Panc1 (cell line): ENCODE results near the gene SPATA3.

Experiments
- POLR2AphosphoS5 ChIP-seq: IDR thresholded peaks from 2 replicates; pipeline ENCODE4 v1.6.1; 2012; ENCODE audit warnings: mild to moderate bottlenecking, low read depth, low read length, moderate library complexity
- SIN3A ChIP-seq: IDR thresholded peaks from 2 replicates; pipeline ENCODE4 v1.6.1; 2012; ENCODE audit warnings: low read depth, mild to moderate bottlenecking, low read length, moderate library complexity, borderline replicate concordance; ENCODE audit not compliant: insufficient read depth
- TCF7L2 ChIP-seq: IDR thresholded peaks from 2 replicates; pipeline ENCODE4 v1.6.1; 2011; ENCODE audit warnings: mild to moderate bottlenecking, low read depth, low read length, inconsistent platforms
- TF ChIP-seq, protein P1 (sequence below): fragments of 450-650 bp; IDR thresholded peaks from 2 replicates; pipeline ENCODE4 v1.5.1; 2017; ENCODE audit warnings: mild to moderate bottlenecking
- TF ChIP-seq, protein P2 (sequence below), 2 experiments: IDR thresholded peaks; 2 replicates each; pipeline ENCODE4 v1.6.1; 2011 to 2012; ENCODE audit warnings: low read depth in 2 of 2, control low read depth in 1 of 2, low read length in 1 of 2, mild to moderate bottlenecking in 1 of 2, moderate library complexity in 1 of 2; ENCODE audit not compliant: insufficient read depth in 1 of 2

DNA sequence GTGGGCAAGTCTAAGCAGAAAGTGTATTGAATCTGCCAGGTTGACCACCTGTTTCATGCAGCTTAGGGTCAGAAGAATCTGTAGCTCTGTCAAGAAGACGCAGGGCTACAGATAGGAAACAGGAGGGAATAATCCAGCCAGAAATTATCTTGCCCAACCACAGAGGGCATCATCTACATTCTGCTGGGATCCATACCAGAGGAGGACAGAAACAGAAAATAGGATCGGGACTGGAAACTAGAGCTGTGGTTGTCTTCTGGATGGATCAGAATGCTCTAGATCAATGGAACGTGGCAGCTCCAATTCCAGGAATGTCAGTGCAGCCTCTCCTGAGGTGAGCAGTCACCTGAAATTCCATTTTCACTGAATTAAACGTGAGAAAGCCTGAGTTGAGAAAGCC, 3.6 kb downstream of the SPATA3 start:
- TF ChIP-seq POLR2AphosphoS5 (no peak), SIN3A (no peak), TCF7L2 (no peak)
- TF ChIP-seq, protein P1, sequence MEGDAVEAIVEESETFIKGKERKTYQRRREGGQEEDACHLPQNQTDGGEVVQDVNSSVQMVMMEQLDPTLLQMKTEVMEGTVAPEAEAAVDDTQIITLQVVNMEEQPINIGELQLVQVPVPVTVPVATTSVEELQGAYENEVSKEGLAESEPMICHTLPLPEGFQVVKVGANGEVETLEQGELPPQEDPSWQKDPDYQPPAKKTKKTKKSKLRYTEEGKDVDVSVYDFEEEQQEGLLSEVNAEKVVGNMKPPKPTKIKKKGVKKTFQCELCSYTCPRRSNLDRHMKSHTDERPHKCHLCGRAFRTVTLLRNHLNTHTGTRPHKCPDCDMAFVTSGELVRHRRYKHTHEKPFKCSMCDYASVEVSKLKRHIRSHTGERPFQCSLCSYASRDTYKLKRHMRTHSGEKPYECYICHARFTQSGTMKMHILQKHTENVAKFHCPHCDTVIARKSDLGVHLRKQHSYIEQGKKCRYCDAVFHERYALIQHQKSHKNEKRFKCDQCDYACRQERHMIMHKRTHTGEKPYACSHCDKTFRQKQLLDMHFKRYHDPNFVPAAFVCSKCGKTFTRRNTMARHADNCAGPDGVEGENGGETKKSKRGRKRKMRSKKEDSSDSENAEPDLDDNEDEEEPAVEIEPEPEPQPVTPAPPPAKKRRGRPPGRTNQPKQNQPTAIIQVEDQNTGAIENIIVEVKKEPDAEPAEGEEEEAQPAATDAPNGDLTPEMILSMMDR = no peak
- TF ChIP-seq, protein P2, sequence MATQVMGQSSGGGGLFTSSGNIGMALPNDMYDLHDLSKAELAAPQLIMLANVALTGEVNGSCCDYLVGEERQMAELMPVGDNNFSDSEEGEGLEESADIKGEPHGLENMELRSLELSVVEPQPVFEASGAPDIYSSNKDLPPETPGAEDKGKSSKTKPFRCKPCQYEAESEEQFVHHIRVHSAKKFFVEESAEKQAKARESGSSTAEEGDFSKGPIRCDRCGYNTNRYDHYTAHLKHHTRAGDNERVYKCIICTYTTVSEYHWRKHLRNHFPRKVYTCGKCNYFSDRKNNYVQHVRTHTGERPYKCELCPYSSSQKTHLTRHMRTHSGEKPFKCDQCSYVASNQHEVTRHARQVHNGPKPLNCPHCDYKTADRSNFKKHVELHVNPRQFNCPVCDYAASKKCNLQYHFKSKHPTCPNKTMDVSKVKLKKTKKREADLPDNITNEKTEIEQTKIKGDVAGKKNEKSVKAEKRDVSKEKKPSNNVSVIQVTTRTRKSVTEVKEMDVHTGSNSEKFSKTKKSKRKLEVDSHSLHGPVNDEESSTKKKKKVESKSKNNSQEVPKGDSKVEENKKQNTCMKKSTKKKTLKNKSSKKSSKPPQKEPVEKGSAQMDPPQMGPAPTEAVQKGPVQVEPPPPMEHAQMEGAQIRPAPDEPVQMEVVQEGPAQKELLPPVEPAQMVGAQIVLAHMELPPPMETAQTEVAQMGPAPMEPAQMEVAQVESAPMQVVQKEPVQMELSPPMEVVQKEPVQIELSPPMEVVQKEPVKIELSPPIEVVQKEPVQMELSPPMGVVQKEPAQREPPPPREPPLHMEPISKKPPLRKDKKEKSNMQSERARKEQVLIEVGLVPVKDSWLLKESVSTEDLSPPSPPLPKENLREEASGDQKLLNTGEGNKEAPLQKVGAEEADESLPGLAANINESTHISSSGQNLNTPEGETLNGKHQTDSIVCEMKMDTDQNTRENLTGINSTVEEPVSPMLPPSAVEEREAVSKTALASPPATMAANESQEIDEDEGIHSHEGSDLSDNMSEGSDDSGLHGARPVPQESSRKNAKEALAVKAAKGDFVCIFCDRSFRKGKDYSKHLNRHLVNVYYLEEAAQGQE (IDR thresholded peaks at IDR 0.05; ENCODE audit: insufficient read depth in 1 of 2, low read depth in 2 of 2, low read length in 1 of 2) = no peak
